ENCODE measurements around the gene ERG. TPM values are rescaled to one million over a fixed set of nuclear protein-coding genes. Genes with fewer than 3 reads are reported as not detected.

ERG gene
- total and polyA plus RNA-seq, 2 experiments from 2014 or later: 0.14 to 0.44 TPM

DNA sequence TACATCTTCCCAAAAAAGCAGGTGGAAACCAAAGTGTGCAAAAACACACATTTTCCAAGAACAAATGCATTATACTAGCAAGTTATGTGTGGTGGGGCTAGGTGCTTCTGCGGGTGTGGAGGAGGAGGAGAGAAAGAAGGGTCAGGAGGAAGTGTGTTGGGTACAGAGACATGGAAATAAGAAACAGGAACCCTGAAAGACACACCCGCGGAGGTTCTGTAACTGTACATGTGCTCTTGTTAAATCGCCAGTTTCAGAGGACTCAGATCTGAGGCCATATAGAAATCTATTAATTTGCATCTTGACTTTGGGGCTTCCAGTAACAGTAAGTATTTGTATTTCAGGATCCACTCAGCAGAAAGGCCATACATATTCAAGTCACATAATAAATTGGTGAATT is 30.9 kb downstream of the ERG start:
- H3K4me3 ChIP-seq: no peak overlapping the region
- Mint-ChIP-seq H3K4me3 (no peak overlapping the region), H3K4me1 (peaks cover 18% of the 10 kb centered on the region), H3K36me3 (ENCODE audit: low read depth) (no peaks in the 10 kb centered on the region), H3K9me3 (no peaks in the 10 kb centered on the region), H3K27ac (no peak overlapping the region), H3K27me3 (ENCODE audit: insufficient read depth, low read depth, poor library complexity) (peaks cover 7% of the 10 kb centered on the region)
- no peaks in the 10 kb centered on the region for H3K27me3 ChIP-seq (ENCODE audit: insufficient read depth)
- 0 out of 2 replicates have a peak, but pooled peaks cover under 1% of the 10 kb centered on the region for H3K4me1 ChIP-seq (ENCODE audit: insufficient read depth)
- TF ChIP-seq EZH2phosphoT487 (IDR thresholded peaks at IDR 0.05; ENCODE audit: unreplicated experiment) (no peak), STAT1 (IDR thresholded peaks at IDR 0.05; ENCODE audit: unreplicated experiment) (no peak), ZNF114 (CRISPR knock-in tag; IDR thresholded peaks at IDR 0.05) (no peak), ZNF331 (CRISPR knock-in tag; IDR thresholded peaks at IDR 0.05; ENCODE audit: low read depth) (no peak), NANOG (IDR thresholded peaks at IDR 0.05; ENCODE audit: borderline replicate concordance) (no peak), JUNB (IDR thresholded peaks at IDR 0.05; ENCODE audit: unreplicated experiment) (no peak), EZH2 (IDR thresholded peaks at IDR 0.05; ENCODE audit: low read depth, unreplicated experiment) (no peak), CREB1 (CRISPR knock-in tag; IDR thresholded peaks at IDR 0.05; ENCODE audit: low read depth) (no peak), POLR2AphosphoS5 (IDR thresholded peaks at IDR 0.05; ENCODE audit: low read depth) (no peak)
- TF ChIP-seq, protein P1, sequence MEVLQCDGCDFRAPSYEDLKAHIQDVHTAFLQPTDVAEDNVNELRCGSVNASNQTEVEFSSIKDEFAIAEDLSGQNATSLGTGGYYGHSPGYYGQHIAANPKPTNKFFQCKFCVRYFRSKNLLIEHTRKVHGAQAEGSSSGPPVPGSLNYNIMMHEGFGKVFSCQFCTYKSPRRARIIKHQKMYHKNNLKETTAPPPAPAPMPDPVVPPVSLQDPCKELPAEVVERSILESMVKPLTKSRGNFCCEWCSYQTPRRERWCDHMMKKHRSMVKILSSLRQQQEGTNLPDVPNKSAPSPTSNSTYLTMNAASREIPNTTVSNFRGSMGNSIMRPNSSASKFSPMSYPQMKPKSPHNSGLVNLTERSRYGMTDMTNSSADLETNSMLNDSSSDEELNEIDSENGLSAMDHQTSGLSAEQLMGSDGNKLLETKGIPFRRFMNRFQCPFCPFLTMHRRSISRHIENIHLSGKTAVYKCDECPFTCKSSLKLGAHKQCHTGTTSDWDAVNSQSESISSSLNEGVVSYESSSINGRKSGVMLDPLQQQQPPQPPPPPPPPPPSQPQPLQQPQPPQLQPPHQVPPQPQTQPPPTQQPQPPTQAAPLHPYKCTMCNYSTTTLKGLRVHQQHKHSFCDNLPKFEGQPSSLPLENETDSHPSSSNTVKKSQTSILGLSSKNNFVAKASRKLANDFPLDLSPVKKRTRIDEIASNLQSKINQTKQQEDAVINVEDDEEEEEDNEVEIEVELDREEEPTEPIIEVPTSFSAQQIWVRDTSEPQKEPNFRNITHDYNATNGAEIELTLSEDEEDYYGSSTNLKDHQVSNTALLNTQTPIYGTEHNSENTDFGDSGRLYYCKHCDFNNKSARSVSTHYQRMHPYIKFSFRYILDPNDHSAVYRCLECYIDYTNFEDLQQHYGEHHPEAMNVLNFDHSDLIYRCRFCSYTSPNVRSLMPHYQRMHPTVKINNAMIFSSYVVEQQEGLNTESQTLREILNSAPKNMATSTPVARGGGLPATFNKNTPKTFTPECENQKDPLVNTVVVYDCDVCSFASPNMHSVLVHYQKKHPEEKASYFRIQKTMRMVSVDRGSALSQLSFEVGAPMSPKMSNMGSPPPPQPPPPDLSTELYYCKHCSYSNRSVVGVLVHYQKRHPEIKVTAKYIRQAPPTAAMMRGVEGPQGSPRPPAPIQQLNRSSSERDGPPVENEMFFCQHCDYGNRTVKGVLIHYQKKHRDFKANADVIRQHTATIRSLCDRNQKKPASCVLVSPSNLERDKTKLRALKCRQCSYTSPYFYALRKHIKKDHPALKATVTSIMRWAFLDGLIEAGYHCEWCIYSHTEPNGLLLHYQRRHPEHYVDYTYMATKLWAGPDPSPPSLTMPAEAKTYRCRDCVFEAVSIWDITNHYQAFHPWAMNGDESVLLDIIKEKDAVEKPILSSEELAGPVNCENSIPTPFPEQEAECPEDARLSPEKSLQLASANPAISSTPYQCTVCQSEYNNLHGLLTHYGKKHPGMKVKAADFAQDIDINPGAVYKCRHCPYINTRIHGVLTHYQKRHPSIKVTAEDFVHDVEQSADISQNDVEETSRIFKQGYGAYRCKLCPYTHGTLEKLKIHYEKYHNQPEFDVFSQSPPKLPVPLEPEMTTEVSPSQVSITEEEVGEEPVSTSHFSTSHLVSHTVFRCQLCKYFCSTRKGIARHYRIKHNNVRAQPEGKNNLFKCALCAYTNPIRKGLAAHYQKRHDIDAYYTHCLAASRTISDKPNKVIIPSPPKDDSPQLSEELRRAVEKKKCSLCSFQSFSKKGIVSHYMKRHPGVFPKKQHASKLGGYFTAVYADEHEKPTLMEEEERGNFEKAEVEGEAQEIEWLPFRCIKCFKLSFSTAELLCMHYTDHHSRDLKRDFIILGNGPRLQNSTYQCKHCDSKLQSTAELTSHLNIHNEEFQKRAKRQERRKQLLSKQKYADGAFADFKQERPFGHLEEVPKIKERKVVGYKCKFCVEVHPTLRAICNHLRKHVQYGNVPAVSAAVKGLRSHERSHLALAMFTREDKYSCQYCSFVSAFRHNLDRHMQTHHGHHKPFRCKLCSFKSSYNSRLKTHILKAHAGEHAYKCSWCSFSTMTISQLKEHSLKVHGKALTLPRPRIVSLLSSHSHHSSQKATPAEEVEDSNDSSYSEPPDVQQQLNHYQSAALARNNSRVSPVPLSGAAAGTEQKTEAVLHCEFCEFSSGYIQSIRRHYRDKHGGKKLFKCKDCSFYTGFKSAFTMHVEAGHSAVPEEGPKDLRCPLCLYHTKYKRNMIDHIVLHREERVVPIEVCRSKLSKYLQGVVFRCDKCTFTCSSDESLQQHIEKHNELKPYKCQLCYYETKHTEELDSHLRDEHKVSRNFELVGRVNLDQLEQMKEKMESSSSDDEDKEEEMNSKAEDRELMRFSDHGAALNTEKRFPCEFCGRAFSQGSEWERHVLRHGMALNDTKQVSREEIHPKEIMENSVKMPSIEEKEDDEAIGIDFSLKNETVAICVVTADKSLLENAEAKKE (CRISPR knock-in tag; IDR thresholded peaks at IDR 0.05): no peak
- TF ChIP-seq, protein P2, sequence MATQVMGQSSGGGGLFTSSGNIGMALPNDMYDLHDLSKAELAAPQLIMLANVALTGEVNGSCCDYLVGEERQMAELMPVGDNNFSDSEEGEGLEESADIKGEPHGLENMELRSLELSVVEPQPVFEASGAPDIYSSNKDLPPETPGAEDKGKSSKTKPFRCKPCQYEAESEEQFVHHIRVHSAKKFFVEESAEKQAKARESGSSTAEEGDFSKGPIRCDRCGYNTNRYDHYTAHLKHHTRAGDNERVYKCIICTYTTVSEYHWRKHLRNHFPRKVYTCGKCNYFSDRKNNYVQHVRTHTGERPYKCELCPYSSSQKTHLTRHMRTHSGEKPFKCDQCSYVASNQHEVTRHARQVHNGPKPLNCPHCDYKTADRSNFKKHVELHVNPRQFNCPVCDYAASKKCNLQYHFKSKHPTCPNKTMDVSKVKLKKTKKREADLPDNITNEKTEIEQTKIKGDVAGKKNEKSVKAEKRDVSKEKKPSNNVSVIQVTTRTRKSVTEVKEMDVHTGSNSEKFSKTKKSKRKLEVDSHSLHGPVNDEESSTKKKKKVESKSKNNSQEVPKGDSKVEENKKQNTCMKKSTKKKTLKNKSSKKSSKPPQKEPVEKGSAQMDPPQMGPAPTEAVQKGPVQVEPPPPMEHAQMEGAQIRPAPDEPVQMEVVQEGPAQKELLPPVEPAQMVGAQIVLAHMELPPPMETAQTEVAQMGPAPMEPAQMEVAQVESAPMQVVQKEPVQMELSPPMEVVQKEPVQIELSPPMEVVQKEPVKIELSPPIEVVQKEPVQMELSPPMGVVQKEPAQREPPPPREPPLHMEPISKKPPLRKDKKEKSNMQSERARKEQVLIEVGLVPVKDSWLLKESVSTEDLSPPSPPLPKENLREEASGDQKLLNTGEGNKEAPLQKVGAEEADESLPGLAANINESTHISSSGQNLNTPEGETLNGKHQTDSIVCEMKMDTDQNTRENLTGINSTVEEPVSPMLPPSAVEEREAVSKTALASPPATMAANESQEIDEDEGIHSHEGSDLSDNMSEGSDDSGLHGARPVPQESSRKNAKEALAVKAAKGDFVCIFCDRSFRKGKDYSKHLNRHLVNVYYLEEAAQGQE (IDR thresholded peaks at IDR 0.05; ENCODE audit: unreplicated experiment): no peak
- TF ChIP-seq, protein P3, sequence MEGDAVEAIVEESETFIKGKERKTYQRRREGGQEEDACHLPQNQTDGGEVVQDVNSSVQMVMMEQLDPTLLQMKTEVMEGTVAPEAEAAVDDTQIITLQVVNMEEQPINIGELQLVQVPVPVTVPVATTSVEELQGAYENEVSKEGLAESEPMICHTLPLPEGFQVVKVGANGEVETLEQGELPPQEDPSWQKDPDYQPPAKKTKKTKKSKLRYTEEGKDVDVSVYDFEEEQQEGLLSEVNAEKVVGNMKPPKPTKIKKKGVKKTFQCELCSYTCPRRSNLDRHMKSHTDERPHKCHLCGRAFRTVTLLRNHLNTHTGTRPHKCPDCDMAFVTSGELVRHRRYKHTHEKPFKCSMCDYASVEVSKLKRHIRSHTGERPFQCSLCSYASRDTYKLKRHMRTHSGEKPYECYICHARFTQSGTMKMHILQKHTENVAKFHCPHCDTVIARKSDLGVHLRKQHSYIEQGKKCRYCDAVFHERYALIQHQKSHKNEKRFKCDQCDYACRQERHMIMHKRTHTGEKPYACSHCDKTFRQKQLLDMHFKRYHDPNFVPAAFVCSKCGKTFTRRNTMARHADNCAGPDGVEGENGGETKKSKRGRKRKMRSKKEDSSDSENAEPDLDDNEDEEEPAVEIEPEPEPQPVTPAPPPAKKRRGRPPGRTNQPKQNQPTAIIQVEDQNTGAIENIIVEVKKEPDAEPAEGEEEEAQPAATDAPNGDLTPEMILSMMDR (conservative IDR thresholded peaks at IDR 0.05; ENCODE audit: low read depth in 2 of 2): no peak
- TF ChIP-seq, protein P4, sequence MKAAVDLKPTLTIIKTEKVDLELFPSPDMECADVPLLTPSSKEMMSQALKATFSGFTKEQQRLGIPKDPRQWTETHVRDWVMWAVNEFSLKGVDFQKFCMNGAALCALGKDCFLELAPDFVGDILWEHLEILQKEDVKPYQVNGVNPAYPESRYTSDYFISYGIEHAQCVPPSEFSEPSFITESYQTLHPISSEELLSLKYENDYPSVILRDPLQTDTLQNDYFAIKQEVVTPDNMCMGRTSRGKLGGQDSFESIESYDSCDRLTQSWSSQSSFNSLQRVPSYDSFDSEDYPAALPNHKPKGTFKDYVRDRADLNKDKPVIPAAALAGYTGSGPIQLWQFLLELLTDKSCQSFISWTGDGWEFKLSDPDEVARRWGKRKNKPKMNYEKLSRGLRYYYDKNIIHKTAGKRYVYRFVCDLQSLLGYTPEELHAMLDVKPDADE (IDR thresholded peaks at IDR 0.05): no peak
- H4K20me1 ChIP-seq (replicated peaks; ENCODE audit: insufficient read depth): no peaks in the 10 kb centered on the region
- no peak for ATAC-seq
- H3K4me2 ChIP-seq: no peak overlapping the region
- no peaks in the 10 kb centered on the region for H3K79me2 ChIP-seq (replicated peaks; ENCODE audit: insufficient read depth)
- 0 out of 2 replicates have a peak, but pooled peaks cover 3% of the 10 kb centered on the region for H3K9me2 ChIP-seq (ENCODE audit: insufficient read depth)
- no peaks in the 10 kb centered on the region for H3F3A ChIP-seq (replicated peaks; ENCODE audit: low read depth)
- no peaks in the 10 kb centered on the region for H3K36me3 ChIP-seq (ENCODE audit: insufficient read depth)
- no peak overlapping the region for H3K27ac ChIP-seq (ENCODE audit: low read depth)
- no peak for DNase-seq (ENCODE audit: low spot score)
- H2AFZ ChIP-seq: no peak overlapping the region
